ENCODE data around the gene SLC27A5. TPM values are rescaled to one million over a fixed set of nuclear protein-coding genes. Genes with fewer than 3 reads are reported as not detected.

SLC27A5 gene
- polyA plus RNA-seq (2013, experiment 1 of 2; ENCODE audit: insufficient read length): 3.9 TPM
- polyA plus RNA-seq (2013, experiment 2 of 2; ENCODE audit: insufficient read length): 5.1 TPM

GRCh38 chr19:58511353-58512208 lies at the start of gene SLC27A5:
SLC27A5 (minus strand) TSS chr19:58511992; CDS start chr19:58511955, 37 bp downstream.
- DNase-seq: no peak

- no peak for DNase-seq
These were observed 49.1 kb upstream of the SLC27A5 start for GRCh38 chr19:58560921-58561320.

- DNase-seq: no peak
These were observed 48.5 kb upstream of the SLC27A5 start for GRCh38 chr19:58560007-58560887.

DNA sequence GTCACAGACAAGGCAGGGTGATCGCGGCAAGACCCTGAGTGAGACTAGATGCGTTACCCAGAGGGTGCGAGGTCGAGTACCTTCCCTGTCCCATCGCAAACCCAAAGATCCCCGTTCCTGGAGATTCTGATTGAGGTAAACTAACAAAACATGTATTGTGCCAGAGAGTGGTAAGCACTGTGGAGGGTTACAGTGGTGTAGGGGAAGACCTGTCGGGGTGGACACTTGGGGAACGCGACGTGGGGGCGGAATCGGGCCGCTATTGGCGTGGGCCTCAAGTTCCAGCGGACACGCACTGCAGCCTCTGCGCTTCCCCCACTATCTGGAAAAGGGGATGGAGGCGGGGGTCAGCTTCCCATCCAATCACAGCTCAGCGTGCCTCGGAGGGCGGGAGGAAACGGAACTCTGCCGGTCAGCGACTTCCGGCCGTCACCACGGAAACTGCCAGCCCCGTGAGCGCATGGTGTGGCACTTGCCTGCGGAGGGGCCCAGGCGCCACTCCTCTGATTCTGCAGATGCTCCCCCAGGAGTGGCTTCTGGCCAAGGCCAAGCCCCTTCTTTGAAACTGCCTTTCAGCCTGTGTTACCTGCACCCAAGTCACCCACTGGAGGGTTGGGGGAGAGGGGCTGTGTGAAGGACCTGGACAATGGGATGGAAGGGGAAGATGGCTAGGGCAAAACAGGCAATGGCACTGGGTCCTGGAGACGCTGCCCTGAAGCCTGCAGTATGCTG lies 47.6 kb upstream of the SLC27A5 start:
- DNase-seq: peak; percentile 93

DNA sequence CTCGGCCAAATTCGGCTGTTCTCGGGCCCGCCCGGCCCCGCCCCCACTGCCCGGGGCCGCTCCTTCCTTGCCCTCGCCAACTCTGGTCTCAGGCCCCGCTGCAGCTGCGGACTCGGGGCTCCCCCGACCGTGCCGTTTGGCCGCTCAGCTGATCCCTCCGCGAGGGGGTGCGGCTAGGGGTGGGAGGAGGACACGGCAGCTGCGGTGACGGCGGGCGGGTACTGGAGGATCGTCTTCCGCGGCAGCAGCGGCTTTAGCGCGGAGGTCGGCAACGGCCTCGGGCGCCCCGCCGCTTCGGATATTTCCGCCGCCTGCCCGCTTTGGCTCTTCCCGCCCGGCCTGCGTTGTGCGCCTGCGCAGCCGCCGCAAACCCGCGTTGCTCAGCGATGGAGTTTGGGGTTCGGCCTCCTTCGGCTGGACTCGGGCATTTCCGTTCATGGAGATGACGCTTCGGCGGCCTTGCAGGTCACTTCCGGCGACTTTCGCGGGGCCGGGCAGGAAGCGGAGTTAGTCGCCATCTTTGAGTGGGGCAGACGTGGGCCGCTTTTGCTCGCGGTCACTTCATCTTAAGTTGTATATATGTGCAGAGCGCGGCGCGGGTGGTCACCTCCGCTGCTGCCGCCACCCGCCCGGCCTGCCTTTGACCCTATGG lies 47.0 kb upstream of the SLC27A5 start:
- DNase-seq: peak; percentile 99

DNA sequence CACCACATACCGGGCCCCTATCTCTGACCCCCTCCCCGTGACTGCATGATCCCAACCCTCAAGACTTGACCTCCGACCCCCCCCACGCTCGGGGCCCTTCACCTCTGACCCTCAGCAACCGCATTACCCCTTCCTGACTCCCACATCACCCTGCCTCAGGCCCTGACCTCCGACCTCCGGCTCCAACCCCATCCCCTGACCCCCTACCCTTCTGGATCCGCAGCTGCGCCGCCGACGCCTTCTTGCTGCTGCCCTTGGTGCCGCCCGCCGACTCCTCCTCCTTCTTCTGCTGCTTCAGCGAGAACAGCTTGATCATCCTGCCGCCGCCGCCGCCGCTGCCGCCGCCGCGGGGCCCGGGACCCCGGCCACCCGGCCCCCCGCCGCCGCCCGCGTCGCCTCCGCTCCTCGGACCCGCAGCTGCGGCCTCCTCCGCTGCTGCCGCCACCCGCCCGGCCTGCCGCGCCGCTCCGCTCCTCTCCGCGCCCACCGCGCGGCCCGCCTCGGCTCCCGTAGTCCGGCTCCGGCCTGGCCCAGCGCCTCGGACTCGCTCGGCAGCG lies 46.4 kb upstream of the SLC27A5 start, which contains the start of gene UBE2M:
UBE2M (minus strand) TSS at position 546 of the 557 bp plus-strand sequence; CDS start at position 316, 230 bp downstream.
- no peak for DNase-seq

GRCh38 chr19:58557221-58558065 lies 45.7 kb upstream of the SLC27A5 start:
- no peak for DNase-seq

DNA sequence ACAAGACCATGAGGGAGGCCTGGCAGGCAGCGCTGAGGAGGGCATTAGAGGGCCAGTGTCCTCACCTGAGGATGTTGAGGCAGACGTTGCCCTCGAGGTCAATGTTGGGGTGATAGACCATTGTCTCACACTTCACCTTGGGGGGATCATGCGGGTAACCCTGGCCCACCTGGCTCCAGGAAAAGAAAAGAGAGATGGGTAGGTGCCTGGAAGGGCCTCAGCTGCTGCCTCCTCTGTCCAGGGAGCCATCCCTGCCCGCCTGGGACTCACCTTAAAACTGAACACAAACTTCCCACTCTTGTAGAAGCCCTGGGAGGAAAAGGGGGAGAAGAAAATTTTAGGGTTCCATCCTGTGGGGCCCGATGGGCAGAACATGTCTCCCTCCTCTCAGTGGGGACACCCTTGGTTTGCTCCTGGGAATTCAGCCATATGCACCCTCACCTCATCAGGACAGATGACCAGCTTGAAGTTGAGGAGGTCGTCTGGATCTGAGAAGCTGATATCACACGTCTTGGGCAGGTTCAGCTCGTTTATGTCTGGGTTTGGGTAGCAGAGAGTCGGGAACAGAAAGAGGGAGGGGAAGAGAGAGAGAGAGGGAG lies 44.9 kb upstream of the SLC27A5 start:
- no peak for DNase-seq

DNA sequence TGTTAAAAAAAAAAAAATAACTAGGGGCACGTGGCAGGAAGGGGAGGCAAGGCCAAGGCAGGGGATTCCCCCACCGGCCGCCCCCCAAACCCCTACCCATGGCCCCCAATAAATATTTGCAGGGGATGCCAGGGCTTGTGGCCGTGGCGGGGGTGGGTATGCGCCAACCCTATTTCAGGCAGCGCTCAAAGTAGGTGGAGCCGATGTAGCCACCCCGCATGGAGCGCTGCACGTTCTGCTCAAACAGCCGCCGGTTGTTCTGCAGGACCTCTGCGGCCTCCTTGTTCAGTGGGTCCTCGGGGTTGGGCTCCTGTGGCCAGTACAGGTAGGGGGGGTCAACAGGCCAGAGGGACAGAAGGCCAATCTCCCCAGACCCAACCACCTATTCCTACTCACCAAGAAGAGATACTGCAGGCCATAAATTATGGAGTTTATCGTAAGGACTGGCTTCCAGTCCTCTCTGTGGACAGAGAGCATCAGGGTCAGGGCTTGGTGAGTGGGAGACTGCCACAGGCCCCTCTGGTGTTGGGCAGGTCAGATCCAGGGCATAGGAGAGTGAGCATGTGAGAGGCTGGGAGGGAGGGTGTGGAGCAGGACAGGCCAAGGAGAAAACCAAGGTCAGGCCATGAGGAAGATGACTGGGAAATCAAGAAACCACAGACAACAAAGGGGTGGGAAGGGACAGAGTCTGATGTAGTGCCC lies 44.3 kb upstream of the SLC27A5 start:
- DNase-seq: no peak

DNA sequence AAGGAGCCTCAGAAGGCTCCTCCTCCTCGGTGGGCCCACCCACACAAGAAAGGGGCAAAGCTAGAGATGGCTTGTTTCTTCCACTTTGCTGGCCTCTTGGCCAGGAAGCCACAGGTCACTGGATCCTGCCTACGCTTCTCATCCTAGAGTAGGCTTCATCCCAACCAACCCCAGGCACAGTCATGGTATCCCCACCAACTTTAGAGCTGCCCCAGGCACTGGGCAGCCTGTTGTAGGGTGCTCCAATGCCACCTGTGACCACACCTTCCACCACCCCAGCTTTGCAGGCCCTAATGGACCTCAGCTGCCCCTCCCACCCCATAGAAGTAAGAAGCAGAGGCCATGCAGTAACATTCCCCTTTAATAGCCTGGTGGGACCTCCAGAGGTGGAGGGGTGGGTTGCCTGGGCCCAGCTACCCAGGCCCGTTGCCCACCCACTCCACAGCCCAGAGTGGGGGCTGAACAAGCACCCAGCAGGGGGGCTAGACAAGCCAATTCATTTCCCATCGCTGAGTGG lies 43.6 kb upstream of the SLC27A5 start:
- DNase-seq: no peak

DNA sequence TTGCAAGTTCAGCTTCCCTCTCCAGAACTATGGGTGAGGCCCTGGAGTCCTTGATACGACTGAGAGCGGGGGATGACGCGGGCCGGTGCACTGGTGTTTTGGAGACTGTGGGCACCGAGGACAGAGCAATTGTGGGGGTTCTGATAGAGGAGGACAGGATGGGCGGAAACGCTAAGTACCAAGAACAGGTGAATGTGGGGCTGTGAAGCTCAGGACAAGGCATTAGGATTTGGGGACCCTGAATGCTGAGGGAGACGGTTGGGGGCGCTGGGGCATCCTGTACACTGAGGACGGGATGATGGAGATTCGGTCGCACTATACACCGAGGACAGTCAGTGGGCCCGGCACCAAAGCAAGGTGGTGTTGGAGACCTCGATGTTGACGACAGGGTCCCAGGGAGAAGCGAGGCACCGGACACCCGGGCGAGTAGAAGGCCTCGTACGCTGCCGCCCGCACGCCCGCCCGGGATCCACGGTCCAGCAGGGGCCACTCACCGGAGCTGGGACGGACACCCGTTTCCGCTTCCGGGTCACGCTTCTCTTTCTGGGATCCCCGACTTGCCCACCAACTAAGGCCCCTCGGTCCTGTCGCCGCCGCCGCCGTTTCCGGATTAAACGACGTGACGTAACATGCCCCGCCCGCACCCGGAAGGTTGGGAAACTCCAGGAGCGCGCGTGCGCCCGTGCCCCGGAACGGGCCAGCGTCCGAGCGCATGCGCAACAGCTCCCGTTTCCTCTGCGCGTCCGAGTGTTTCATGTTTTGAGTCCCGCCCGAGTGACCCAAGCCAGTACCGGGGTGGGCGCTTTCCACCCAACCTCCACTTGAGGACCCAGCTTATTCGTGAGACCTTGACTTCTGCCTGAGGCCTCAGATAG lies 42.9 kb upstream of the SLC27A5 start, which contains the start of gene CHMP2A:
CHMP2A (minus strand) TSS at position 612 of the 875 bp plus-strand sequence. CDS start 893 bp downstream, outside the sequence.
- DNase-seq: peak; percentile 98

DNA sequence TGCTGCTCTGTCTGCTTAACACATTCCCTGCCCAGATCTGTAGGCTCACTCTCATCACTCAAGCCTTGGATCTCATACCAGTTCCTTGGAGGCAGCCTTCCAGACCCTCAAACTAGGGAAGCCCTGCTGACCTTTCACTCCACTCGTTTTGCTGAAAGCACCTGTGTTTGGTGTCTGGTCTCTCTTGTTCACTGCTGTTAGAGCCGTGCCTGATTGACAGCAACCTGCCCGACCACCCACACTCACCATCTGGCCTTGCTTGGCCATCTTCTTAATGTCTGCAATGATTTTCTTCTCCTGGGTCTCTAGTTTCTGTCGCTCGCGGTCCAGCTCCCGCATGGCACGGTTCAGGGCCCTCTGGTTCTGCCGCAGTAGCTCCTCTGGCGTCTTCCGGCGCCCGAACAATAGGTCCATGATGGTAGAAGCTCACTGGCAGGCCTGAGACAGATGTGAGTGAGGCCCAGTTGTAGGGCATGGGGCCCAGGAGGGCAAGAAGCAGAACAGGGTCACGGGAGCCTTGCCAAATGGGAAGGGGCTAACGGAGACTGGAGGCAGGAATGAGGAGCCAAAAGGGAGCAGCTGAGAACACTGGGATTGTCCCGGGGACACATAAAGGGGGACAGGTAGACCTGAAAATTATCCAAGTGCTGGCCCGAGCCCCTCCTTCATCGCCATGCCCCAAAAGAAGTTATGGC lies 42.2 kb upstream of the SLC27A5 start:
- no peak for DNase-seq

GRCh38 chr19:58552655-58553054 lies 40.9 kb upstream of the SLC27A5 start:
- no peak for DNase-seq

DNA sequence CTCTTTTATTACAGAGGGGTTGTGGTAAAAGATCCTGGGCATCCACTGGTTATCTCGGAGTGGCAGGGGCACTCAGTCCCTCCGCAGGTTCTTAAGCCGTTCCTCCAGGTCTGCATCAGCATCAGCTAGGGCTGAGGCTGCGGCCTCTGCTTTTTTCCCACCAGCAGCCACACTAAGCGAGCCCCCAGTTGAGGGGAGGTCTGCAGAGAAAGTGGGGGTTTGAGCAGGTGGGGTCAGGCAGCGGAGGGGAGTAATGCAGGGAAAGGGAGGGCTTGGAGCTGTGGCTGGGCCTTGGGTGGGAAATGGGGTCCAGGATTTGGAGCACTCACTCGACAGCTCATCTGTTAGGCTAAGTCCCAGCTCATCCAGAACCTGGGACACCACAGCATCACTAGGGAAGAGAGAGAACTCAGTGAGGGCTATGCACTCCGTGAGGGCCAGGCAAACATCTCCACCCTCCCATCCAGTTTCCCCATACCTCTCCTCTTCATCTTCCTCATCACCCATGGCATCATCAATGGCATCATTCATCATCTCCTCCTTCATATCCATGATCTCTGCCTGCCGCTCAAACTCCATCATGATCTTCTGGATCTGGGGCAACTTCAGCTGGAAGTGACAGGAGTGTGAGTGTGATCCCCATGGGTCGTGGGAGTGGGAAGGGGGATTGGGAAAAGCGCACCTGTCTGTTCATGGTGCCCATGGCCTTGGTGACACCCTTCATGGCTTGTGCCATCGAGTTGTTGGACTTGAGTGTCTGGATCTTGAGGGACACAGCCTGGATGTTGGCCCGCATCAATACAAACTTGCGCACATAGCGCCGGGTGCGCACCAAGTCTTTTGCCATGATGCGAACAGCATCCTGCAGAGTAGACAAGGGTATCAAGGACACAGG lies 40.0 kb upstream of the SLC27A5 start:
- DNase-seq: no peak

DNA sequence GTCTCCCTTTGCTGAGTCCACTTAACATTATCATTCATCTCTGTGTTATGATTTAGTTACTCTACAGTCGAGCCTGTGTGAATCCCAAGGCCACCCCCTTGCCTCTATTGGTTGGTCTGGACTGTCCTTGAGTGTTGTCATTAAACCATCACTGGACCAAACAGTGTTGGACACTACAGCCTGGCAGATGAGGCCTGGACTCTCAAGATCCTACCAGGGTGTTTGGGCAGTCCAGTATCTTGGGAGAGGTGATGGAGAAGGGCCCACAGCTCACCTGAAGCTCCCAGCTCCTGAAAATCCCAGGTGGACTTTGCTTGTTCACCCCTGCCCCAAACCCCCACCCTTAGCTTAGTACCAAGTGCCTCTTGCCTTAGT lies 39.3 kb upstream of the SLC27A5 start:
- no peak for DNase-seq

- DNase-seq: no peak
These were observed 38.8 kb upstream of the SLC27A5 start for GRCh38 chr19:58550362-58551122.
